GM12878 (cell line): ENCODE data around the gene LHFPL2. TPM values are rescaled to one million over a fixed set of nuclear protein-coding genes. Genes with fewer than 3 reads are reported as not detected.

Experiments used
- ATAC-seq: fragments of 200-7000 bp; cut with Tn5 transposase; 3 replicates; pipeline ENCODE4 v1.9.1; 2020; ENCODE audit warnings: mild to moderate bottlenecking, moderate library complexity
- BruUV-seq: library from RNA; stranded (reverse); fragments of 400-500 nt; replicated peaks from 2 replicates; lab custom pipeline; 2021; lab: Mats Ljungman, UMichigan
- CTCF ChIA-PET: fragments of 300-600 bp; sonication (Branson Sonifier 250); formaldehyde crosslinking; extraction: SDS; loops from one replicate; lab custom pipeline; 2021; ENCODE audit warnings: inconsistent platforms; lab: Yijun Ruan, JAX
- POLR2A ChIA-PET: fragments of 350-600 bp; formaldehyde crosslinking; extraction: SDS; loops from one replicate; lab custom pipeline; 2021; ENCODE audit warnings: inconsistent platforms; lab: Charles Lee
- RAD21 ChIA-PET: fragments of 300-600 bp; sonication (Branson Sonifier 250); formaldehyde crosslinking; loops from one replicate; lab custom pipeline; 2023; ENCODE audit warnings: antibody characterized with exemption; ENCODE audit not compliant: unreplicated experiment; lab: Charles Lee
- SMC1A ChIA-PET: fragments of 300-600 bp; sonication (Branson Sonifier 250); formaldehyde crosslinking; loops from one replicate; lab custom pipeline; 2023; ENCODE audit not compliant: unreplicated experiment, uncharacterized antibody; lab: Charles Lee
- DNase-seq: peaks from one replicate; pipeline ENCODE4 v3.0.0-alpha.2; 2011; ENCODE audit warnings: low read depth, low spot score
- FAIRE-seq: peaks from 3 replicates; lab custom pipeline; 2011; peaks lifted over from hg19 to GRCh38; lab: Jason Lieb, UNC
- H2AFZ ChIP-seq: 2 replicates; pipeline ENCODE4 v1.6.0; 2011; ENCODE audit warnings: low read depth, low read length, control low read depth; ENCODE audit not compliant: control insufficient read depth
- H3K27ac ChIP-seq: 2 replicates; pipeline ENCODE4 v1.5.1; 2011; ENCODE audit warnings: control low read depth; ENCODE audit not compliant: control insufficient read depth, insufficient read depth
- H3K27me3 ChIP-seq, 2 experiments: replicated peaks in 1 of 2; 2 replicates each; pipeline versions ENCODE4 v1.6.0 to v1.6.1; 2011; ENCODE audit warnings: low read length in 1 of 2; ENCODE audit not compliant: control insufficient read depth in 2 of 2, insufficient read depth in 2 of 2
- H3K36me3 ChIP-seq, 2 experiments: 2 replicates each; pipeline ENCODE4 v1.5.1; 2011; ENCODE audit warnings: low read length in 1 of 2; ENCODE audit not compliant: control insufficient read depth in 2 of 2, insufficient read depth in 2 of 2
- H3K4me1 ChIP-seq: 2 replicates; pipeline ENCODE4 v1.6.1; 2011; ENCODE audit warnings: mild to moderate bottlenecking, low read length, moderate library complexity, mixed read lengths; ENCODE audit not compliant: control insufficient read depth, insufficient read depth
- H3K4me2 ChIP-seq: 2 replicates; pipeline ENCODE4 v1.6.0; 2011; ENCODE audit warnings: control low read depth; ENCODE audit not compliant: control insufficient read depth, insufficient read depth
- H3K4me3 ChIP-seq: fragments of 200-600 bp; sonication (generic); 2 replicates; pipeline ENCODE4 v1.5.1; 2016
- H3K79me2 ChIP-seq: 2 replicates; pipeline ENCODE4 v1.6.0; 2011; ENCODE audit warnings: low read length; ENCODE audit not compliant: control insufficient read depth, insufficient read depth
- H3K9ac ChIP-seq: 2 replicates; pipeline ENCODE4 v1.8.0; 2011; ENCODE audit warnings: low read length, control low read depth, mixed read lengths; ENCODE audit not compliant: control insufficient read depth, insufficient read depth
- H3K9me3 ChIP-seq: replicated peaks from 3 replicates; pipeline ENCODE4 v1.5.1; 2011; ENCODE audit warnings: mild to moderate bottlenecking, low read length; ENCODE audit not compliant: control insufficient read depth, insufficient read depth
- H4K20me1 ChIP-seq: 2 replicates; pipeline ENCODE4 v1.6.0; 2011; ENCODE audit not compliant: control insufficient read depth, insufficient read depth
- ATF7 ChIP-seq: fragments of 450-650 bp; IDR thresholded peaks from 2 replicates; pipeline ENCODE4 v1.6.1; 2016; ENCODE audit warnings: low read depth, mild to moderate bottlenecking
- E2F8 ChIP-seq: fragments of 450-650 bp; IDR thresholded peaks from 2 replicates; pipeline ENCODE4 v1.6.1; 2018; ENCODE audit warnings: mild to moderate bottlenecking, low read depth, moderate library complexity; ENCODE audit not compliant: partially characterized antibody
- ESRRA ChIP-seq: IDR thresholded peaks from 2 replicates; pipeline ENCODE4 v1.6.1; 2012; ENCODE audit warnings: mild to moderate bottlenecking, low read length, improper control_type of control experiment
- HSF1 ChIP-seq: fragments of 150-350 bp; IDR thresholded peaks from 2 replicates; pipeline ENCODE4 v1.6.1; 2014; ENCODE audit warnings: mild to moderate bottlenecking, low read depth, low read length
- NFIC ChIP-seq: IDR thresholded peaks from 2 replicates; pipeline ENCODE4 v1.6.1; 2012; ENCODE audit warnings: low read depth, mild to moderate bottlenecking, inconsistent platforms, low read length, moderate library complexity
- NFXL1 ChIP-seq: fragments of 450-650 bp; IDR thresholded peaks from 2 replicates; pipeline ENCODE4 v1.6.1; 2017; ENCODE audit warnings: antibody characterized with exemption, mild to moderate bottlenecking, borderline replicate concordance
- PBX3 ChIP-seq: IDR thresholded peaks from 2 replicates; pipeline ENCODE4 v1.6.1; 2011; ENCODE audit warnings: mild to moderate bottlenecking, low read depth, low read length, moderate library complexity; ENCODE audit not compliant: insufficient replicate concordance
- RAD21 ChIP-seq: IDR thresholded peaks from 2 replicates; pipeline ENCODE4 v1.6.1; 2011; ENCODE audit warnings: mild to moderate bottlenecking, low read depth, low read length, moderate library complexity; ENCODE audit not compliant: insufficient read depth
- RBBP5 ChIP-seq: fragments of 200-600 bp; sonication (generic); conservative IDR thresholded peaks from 2 replicates; pipeline ENCODE4 v1.6.1; 2016
- SKIL ChIP-seq: fragments of 450-650 bp; IDR thresholded peaks from 2 replicates; pipeline ENCODE4 v1.6.1; 2017; ENCODE audit warnings: mild to moderate bottlenecking, low read depth, inconsistent platforms; ENCODE audit not compliant: poor library complexity, severe bottlenecking
- SMC3 ChIP-seq: IDR thresholded peaks from 2 replicates; pipeline ENCODE4 v1.6.1; 2011; ENCODE audit warnings: low read length, improper control_type of control experiment, borderline replicate concordance
- SPI1 ChIP-seq: IDR thresholded peaks from 2 replicates; pipeline ENCODE4 v1.6.1; 2011; ENCODE audit warnings: low read depth, mild to moderate bottlenecking, low read length, moderate library complexity, borderline replicate concordance; ENCODE audit not compliant: insufficient read depth
- WGBS: methylation state at CpG from one replicate; pipeline ENCODE4 v1.1.6; 2016; ENCODE audit warnings: low lambda C conversion rate; ENCODE audit not compliant: insufficient replicate concordance, insufficient coverage; ENCODE audit errors: missing lambda C conversion rate; 5-methylcytosine and 5-hydroxymethylcytosine counted together
- in situ Hi-C: fragments of 300-500 bp; cut with MboI; formaldehyde crosslinking; loops from 9 replicates; pipeline ENCODE4 v1.14.3; 2018; ENCODE audit warnings: mixed read lengths
- intact Hi-C: fragments of 100-400 bp; cut with micrococcal nuclease; formaldehyde crosslinking; loops from one replicate; pipeline ENCODE4 v1.14.2; 2022; ENCODE audit not compliant: unreplicated experiment
- polyA plus RNA-seq, 11 experiments: library from polyadenylated mRNA; depleted of rRNA in 4 of 11; unstranded in 6 of 11; stranded (reverse) in 5 of 11; fragments of >200 nt; fragmentation: Nextera tagmentation in 4 of 11; fragmentation: Illumina TruSeq in 1 of 11; extraction: Ambion mirVana in 4 of 11; extraction: Trizol in 1 of 11; gene quantifications; 1 replicate in 1 of 11; 2 replicates in 10 of 11; pipeline versions ENCODE4 v1.2.1 to v1.2.3, GENCODE V29; 2011 to 2016; ENCODE audit warnings: inconsistent platforms in 2 of 11, missing spikeins in 2 of 11, low read depth in 1 of 11
- total RNA-seq, 4 experiments: library from RNA; depleted of rRNA in 3 of 4; stranded (reverse); fragments of >200 nt in 3 of 4; fragmentation: Illumina TruSeq in 1 of 4; extraction: Trizol in 1 of 4; gene quantifications; 2 replicates each; pipeline versions ENCODE4 v1.2.1 to v1.2.3, GENCODE V29; 2013 to 2021

Gene LHFPL2
- total and polyA plus RNA-seq, 10 of the 15 experiments (the other 5 are each of a cell fraction or from before 2014, with no cell fraction given) = 4.1 to 21.8 (median 12.5) TPM

- no peak for TF ChIP-seq ATF7
- 0 out of 2 replicates have a peak, but pooled peaks have one; percentile 22 for TF ChIP-seq SPI1
- TF ChIP-seq RAD21 = peak; percentile 83
- no peak for TF ChIP-seq NFXL1
- TF ChIP-seq PBX3 = no peak
- no peak for TF ChIP-seq RBBP5
- TF ChIP-seq ESRRA = no peak
- peak; percentile 76; the same call in 1 of the 2 replicates for TF ChIP-seq SMC3
- TF ChIP-seq NFIC = no peak
- TF ChIP-seq, all 136 proteins: peak for 5
Measured at GRCh38 chr5:78537821-78538220, 110.8 kb downstream of the LHFPL2 start (continued).

- SMC1A ChIA-PET = interaction anchor here (0.7 to 3.1 kb wide), 23 partner anchors 9 to 483 kb away, joined by 3 to 15 read pairs (median 4); no protein-coding TSS in a partner anchor
- in situ Hi-C loops = loop anchor here (5.0 kb wide), 1 partner anchor 430 kb away; no protein-coding TSS in a partner anchor
- POLR2A ChIA-PET = interaction anchor here (1.2 kb wide), 1 partner anchor 69 kb away, joined by 3 read pairs; no protein-coding TSS in a partner anchor
- Histone ChIP-seq H3K4me1 (peaks cover 5% of the 10 kb centered on the region), H3K27ac (no peak overlapping the region), H3K79me2 (no peaks in the 10 kb centered on the region), H4K20me1 (no peaks in the 10 kb centered on the region), H3K9ac (no peak overlapping the region), H2AFZ (no peak overlapping the region), H3K36me3 (no peaks in the 10 kb centered on the region; a peak in 1 of 4 replicates), H3K27me3 (no peaks in the 10 kb centered on the region), H3K4me3 (no peak overlapping the region), H3K4me2 (no peak overlapping the region), H3K9me3 (no peaks in the 10 kb centered on the region)
- no TSS peak for BruUV-seq
- RAD21 ChIA-PET = interaction anchor here (0.7 to 1.7 kb wide), 11 partner anchors 11 to 482 kb away, joined by 3 to 7 read pairs (median 4); no protein-coding TSS in a partner anchor
- FAIRE-seq = no peak
- CTCF ChIA-PET = interaction anchor here (0.6 to 7.3 kb wide), 38 partner anchors 9 to 596 kb away, joined by 3 to 68 read pairs (median 4); no protein-coding TSS in a partner anchor
- 75% methylated on average over 5 of the region's 5 CpGs for WGBS
- intact Hi-C loops = loop anchor here (5.0 kb wide), 1 partner anchor 350 kb away; no protein-coding TSS in a partner anchor
- no peak for ATAC-seq
- DNase-seq = no peak
- TF ChIP-seq SPI1 (no peak), HSF1 (no peak), ATF7 (no peak), E2F8 (no peak), SKIL (no peak)
Measured at GRCh38 chr5:78537411-78537810, 111.2 kb downstream of the LHFPL2 start.
